ENCODE measurements around the gene ZXDB. TPM values are rescaled to one million over a fixed set of nuclear protein-coding genes. Genes with fewer than 3 reads are reported as not detected.

ZXDB gene
- total RNA-seq, 1 experiment from 2014 or later = 7.2 TPM

DNA sequence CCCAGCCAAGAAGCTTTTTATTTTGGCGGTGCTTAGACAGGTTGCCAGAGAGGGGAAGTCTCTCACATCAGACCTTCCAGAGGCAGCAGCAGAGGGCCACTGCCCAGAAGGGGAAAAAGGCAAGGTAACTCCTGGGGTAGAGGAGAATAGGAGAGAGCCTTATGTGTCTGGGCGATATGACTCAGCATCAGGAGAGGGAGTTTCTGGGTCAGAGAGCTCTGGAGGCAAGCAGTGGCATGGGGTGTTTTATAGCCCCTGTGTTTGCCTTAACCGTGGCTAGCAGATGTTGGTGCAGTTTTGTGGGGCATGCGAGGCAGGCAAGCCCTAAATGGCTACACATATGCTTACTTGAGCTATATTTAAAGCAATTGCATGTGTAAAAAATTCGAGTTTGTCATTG is 8.3 kb upstream of the ZXDB start:
- no peak overlapping the region for H3K27ac ChIP-seq (ENCODE audit: low read depth, low read length)
- no peaks in the 10 kb centered on the region for H4K20me1 ChIP-seq (ENCODE audit: insufficient read depth)
- intact Hi-C loops (cut with micrococcal nuclease) = no loop called here

DNA sequence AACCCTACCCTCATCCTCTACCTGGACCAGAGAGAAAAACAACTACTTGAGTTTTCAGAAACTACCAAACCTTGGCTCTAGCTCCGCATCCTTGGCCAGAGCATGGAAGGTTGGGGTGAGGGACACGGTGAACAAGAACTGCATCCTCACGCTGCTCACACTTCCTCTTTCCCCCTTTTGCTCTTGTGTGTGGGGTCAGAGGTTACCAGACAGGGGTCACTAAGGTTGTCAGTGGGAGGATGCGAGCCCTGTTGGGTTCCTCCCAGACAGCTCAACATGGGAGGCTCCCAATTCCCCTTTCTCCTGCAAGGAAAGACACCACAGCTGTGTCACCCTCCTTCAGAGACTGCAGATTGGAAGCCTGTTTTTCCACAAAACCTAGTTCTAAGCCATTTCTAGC is 5.5 kb upstream of the ZXDB start:
- POLR2A ChIA-PET = no interaction called here
- ATAC-seq = no peak

More for the DNA sequence above, 8.3 kb upstream of the ZXDB start:
- H2AFZ ChIP-seq (ENCODE audit: low read depth, low read length, poor library complexity, severe bottlenecking) = no peak overlapping the region
- H3K4me3 ChIP-seq (replicated peaks in 1 of 2; ENCODE audit: low read depth in 1 of 2, low read length in 2 of 2) = no peak overlapping the region
- H3K9ac ChIP-seq (ENCODE audit: low read length) = no peak overlapping the region
- no TSS peak for BruUV-seq (replicated peaks)
- ATAC-seq (peak; percentile 36; the same call in 1 of the 2 replicates), DNase-seq (ENCODE audit: low read depth, low spot score) (no peak)
- H3K79me2 ChIP-seq (ENCODE audit: insufficient read depth, low read length) = no peaks in the 10 kb centered on the region
- ChIA-PET POLR2A (no interaction called here), RAD21 (ENCODE audit: low non-redundant PET in 1 of 2, low total read pairs in 2 of 2, uncharacterized antibody in 2 of 2, unreplicated experiment in 2 of 2) (no interaction called here), CTCF (no interaction called here)
- H3K4me1 ChIP-seq (ENCODE audit: control insufficient read depth in 1 of 2, insufficient read depth in 2 of 2, low read length in 2 of 2) = no peaks in the 10 kb centered on the region; a peak in 1 of 4 replicates
- no peak overlapping the region for H3K4me2 ChIP-seq (ENCODE audit: low read length)
- no peaks in the 10 kb centered on the region for H3K27me3 ChIP-seq (ENCODE audit: insufficient read depth, low read length)
- H3K9me3 ChIP-seq (ENCODE audit: control insufficient read depth in 1 of 2, insufficient read depth in 1 of 2, low read depth in 1 of 2, low read length in 2 of 2) = no peaks in the 10 kb centered on the region
- no peak for TF ChIP-seq FOSL1 (IDR thresholded peaks at IDR 0.05; ENCODE audit: low read depth)
- no peak for TF ChIP-seq ATF3 (IDR thresholded peaks at IDR 0.05)
- TF ChIP-seq POLR2AphosphoS5 (IDR thresholded peaks at IDR 0.05; ENCODE audit: low read depth, low read length) = no peak
- TF ChIP-seq EZH2 (IDR thresholded peaks at IDR 0.05) = no peak
- no peak for TF ChIP-seq MAX (IDR thresholded peaks at IDR 0.05)
- no peaks in the 10 kb centered on the region for H3K9me2 ChIP-seq (ENCODE audit: insufficient read depth)
- no peaks in the 10 kb centered on the region for H3K36me3 ChIP-seq (ENCODE audit: control insufficient read depth in 1 of 2, insufficient read depth in 2 of 2, low read length in 2 of 2)

More for the DNA sequence above, 5.5 kb upstream of the ZXDB start:
- ChIA-PET CTCF (no interaction called here), RAD21 (ENCODE audit: low non-redundant PET in 1 of 2, low total read pairs in 2 of 2, uncharacterized antibody in 2 of 2, unreplicated experiment in 2 of 2) (no interaction called here)
- H3K27me3 ChIP-seq (ENCODE audit: insufficient read depth, low read length) = no peaks in the 10 kb centered on the region
- DNase-seq (ENCODE audit: low read depth, low spot score) = no peak
- no peak overlapping the region for H3K9ac ChIP-seq (ENCODE audit: low read length)
- no peak for TF ChIP-seq TCF7L2 (IDR thresholded peaks at IDR 0.05; ENCODE audit: borderline replicate concordance, extremely low read depth, insufficient read depth, insufficient read length)
- no peak for TF ChIP-seq CEBPB (IDR thresholded peaks at IDR 0.05; ENCODE audit: low read depth)
- TF ChIP-seq, protein P1, sequence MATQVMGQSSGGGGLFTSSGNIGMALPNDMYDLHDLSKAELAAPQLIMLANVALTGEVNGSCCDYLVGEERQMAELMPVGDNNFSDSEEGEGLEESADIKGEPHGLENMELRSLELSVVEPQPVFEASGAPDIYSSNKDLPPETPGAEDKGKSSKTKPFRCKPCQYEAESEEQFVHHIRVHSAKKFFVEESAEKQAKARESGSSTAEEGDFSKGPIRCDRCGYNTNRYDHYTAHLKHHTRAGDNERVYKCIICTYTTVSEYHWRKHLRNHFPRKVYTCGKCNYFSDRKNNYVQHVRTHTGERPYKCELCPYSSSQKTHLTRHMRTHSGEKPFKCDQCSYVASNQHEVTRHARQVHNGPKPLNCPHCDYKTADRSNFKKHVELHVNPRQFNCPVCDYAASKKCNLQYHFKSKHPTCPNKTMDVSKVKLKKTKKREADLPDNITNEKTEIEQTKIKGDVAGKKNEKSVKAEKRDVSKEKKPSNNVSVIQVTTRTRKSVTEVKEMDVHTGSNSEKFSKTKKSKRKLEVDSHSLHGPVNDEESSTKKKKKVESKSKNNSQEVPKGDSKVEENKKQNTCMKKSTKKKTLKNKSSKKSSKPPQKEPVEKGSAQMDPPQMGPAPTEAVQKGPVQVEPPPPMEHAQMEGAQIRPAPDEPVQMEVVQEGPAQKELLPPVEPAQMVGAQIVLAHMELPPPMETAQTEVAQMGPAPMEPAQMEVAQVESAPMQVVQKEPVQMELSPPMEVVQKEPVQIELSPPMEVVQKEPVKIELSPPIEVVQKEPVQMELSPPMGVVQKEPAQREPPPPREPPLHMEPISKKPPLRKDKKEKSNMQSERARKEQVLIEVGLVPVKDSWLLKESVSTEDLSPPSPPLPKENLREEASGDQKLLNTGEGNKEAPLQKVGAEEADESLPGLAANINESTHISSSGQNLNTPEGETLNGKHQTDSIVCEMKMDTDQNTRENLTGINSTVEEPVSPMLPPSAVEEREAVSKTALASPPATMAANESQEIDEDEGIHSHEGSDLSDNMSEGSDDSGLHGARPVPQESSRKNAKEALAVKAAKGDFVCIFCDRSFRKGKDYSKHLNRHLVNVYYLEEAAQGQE (IDR thresholded peaks at IDR 0.05; ENCODE audit: low read depth) = no peak
- no peak for TF ChIP-seq MAX (IDR thresholded peaks at IDR 0.05)
- TF ChIP-seq YY1 (IDR thresholded peaks at IDR 0.05; ENCODE audit: extremely low read depth, insufficient replicate concordance, low read depth, low read length) = no peak
- TF ChIP-seq ATF3 (IDR thresholded peaks at IDR 0.05) = no peak
- no peak for TF ChIP-seq RAD21 (IDR thresholded peaks at IDR 0.05; ENCODE audit: low read depth)
- no peak for TF ChIP-seq ZFX (IDR thresholded peaks at IDR 0.05)
- TF ChIP-seq EGR1 (IDR thresholded peaks at IDR 0.05; ENCODE audit: low read depth) = no peak
- no peak for TF ChIP-seq EZH2phosphoT487 (IDR thresholded peaks at IDR 0.05; ENCODE audit: borderline replicate concordance)
- TF ChIP-seq JUND (IDR thresholded peaks at IDR 0.05) = no peak
- H3K9me2 ChIP-seq (ENCODE audit: insufficient read depth) = no peaks in the 10 kb centered on the region
- no peaks in the 10 kb centered on the region for H4K20me1 ChIP-seq (ENCODE audit: insufficient read depth)
- no peak overlapping the region for H3K4me3 ChIP-seq (replicated peaks in 1 of 2; ENCODE audit: low read depth in 1 of 2, low read length in 2 of 2)
- H3K27ac ChIP-seq (ENCODE audit: low read depth, low read length) = no peak overlapping the region
- H3K4me2 ChIP-seq (ENCODE audit: low read length) = no peak overlapping the region
- H3K9me3 ChIP-seq (ENCODE audit: control insufficient read depth in 1 of 2, insufficient read depth in 1 of 2, low read depth in 1 of 2, low read length in 2 of 2) = no peaks in the 10 kb centered on the region
- intact Hi-C loops (cut with micrococcal nuclease) = no loop called here
- H3K4me1 ChIP-seq (ENCODE audit: control insufficient read depth in 1 of 2, insufficient read depth in 2 of 2, low read length in 2 of 2) = peaks cover 5 to 7% of the 10 kb centered on the region in 2 experiments; a peak in 3 of 4 replicates
- H3K79me2 ChIP-seq (ENCODE audit: insufficient read depth, low read length) = no peaks in the 10 kb centered on the region
- H2AFZ ChIP-seq (ENCODE audit: low read depth, low read length, poor library complexity, severe bottlenecking) = no peak overlapping the region
- no TSS peak for BruUV-seq (replicated peaks)
- no peaks in the 10 kb centered on the region for H3K36me3 ChIP-seq (ENCODE audit: control insufficient read depth in 1 of 2, insufficient read depth in 2 of 2, low read length in 2 of 2)
